Hematopoietic multipotent progenitor cell treated with erythropoietin and hydrocortisone succinate and interleukin-3 and kit ligand, for 8 days (in vitro differentiated cells): ENCODE results near the gene MAT2A.

Source experiments
- DNase-seq: peaks from one replicate; pipeline ENCODE4 v3.0.0-alpha.2; 2015

The MAT2A gene

GRCh38 chr2:85538507-85539360 is at the start of gene MAT2A:
MAT2A (plus strand) TSS chr2:85539168; CDS start chr2:85539288, 120 bp downstream.
- peak; percentile 89 for DNase-seq

- no peak for DNase-seq
Measured at GRCh38 chr2:85490861-85491755, 47.9 kb upstream of the MAT2A start.

DNA sequence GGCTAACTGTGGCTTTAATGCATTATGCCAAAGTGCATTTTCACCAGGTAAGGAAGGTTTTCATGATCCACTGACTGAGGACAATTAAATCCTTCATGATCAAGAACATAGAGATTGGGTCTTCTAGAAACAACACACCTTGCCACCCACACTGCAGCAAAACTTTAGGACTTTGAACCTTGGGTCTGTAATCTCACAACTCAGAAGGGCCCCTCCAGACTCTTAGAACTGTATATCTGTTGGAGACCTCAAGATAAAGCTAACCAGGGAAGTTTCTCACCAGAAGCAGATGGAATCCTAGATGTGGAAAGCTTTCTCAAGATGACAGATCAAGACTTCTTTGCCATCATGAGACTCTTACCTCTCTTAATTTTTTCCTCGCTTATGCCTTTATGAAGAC is 42.5 kb upstream of the MAT2A start:
- DNase-seq, result peak; percentile 22

DNA sequence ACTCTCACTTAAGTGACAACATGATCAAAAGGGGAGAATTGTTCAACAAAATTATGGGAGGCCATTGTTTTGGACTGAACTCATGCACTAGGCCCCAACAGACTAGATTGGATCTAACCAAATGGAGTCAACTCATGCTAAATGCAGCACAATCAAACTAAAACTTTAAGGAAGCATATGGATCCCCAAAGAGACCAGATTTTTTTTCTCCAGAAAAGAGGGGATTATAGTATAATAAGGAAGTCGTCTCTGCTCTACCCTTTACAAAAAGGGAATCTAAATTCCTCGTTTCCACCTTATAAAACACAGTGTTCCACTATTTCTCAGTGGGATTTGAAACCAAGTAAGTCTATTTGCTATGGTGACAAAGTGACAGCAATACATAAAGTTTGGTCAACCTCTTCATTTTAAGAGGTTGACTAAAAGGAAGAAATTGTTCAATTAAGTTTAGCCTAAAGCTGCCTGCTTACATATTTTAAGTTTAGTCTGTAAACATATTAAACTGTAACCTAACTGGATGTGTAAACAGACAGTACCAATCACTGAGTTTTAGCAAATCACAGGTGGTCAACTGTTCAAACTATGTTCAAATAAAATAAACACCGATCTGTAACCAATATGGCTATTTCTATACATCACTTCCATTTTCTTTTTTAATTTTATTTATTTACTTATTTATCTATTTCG is 40.9 kb upstream of the MAT2A start:
- DNase-seq, result no peak

DNA sequence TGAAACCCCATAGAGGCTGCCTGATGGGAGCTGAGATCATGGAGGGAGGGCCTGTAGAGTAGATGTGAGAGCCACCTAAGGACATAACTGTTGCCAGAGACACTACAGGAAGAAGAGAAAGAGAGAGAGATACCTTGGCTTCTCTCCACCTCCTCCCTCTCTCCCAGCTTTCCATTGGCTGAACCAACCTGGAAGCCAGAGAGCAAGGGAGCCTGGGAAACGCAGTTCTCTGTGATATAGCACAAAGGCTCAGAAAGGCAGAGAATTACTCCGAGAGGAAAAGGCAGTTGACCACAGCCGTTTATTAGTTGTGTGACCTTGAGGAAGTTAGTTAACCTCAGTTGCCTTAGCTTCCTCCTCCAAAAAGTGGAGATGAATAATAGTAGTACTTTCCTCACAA is 37.7 kb upstream of the MAT2A start:
- peak; percentile 89 for DNase-seq

- no peak for DNase-seq
Measured at GRCh38 chr2:85502720-85503119, 36.2 kb upstream of the MAT2A start.

GRCh38 chr2:85503168-85503850 is 35.7 kb upstream of the MAT2A start:
- peak; percentile 37 for DNase-seq

- peak; percentile 55 for DNase-seq
Measured at GRCh38 chr2:85503851-85504777, 34.9 kb upstream of the MAT2A start.

GRCh38 chr2:85504778-85505261 is 34.1 kb upstream of the MAT2A start:
- peak; percentile 79 for DNase-seq

- no peak for DNase-seq
Measured at GRCh38 chr2:85505551-85506238, 33.3 kb upstream of the MAT2A start.

DNA sequence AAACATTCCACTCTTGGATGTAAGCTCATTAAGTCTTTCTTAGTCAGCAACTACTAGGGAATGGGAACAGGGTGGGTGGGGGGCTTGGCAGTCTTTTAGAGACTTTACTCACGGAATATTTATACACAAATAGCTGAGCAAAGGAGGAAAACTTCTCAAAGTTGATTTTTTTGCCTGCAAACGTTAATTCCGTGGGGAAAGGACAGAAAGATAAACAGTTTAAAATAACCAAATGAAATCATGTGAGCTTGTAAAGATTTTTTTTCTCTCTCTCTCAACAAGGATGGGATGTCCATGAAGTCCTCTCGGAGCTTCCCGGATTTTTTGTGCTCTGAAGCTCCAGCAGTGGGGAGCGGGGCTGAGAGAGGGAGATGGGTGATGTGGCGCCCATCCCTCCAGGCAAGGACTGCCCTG is 32.2 kb upstream of the MAT2A start:
- no peak for DNase-seq

DNA sequence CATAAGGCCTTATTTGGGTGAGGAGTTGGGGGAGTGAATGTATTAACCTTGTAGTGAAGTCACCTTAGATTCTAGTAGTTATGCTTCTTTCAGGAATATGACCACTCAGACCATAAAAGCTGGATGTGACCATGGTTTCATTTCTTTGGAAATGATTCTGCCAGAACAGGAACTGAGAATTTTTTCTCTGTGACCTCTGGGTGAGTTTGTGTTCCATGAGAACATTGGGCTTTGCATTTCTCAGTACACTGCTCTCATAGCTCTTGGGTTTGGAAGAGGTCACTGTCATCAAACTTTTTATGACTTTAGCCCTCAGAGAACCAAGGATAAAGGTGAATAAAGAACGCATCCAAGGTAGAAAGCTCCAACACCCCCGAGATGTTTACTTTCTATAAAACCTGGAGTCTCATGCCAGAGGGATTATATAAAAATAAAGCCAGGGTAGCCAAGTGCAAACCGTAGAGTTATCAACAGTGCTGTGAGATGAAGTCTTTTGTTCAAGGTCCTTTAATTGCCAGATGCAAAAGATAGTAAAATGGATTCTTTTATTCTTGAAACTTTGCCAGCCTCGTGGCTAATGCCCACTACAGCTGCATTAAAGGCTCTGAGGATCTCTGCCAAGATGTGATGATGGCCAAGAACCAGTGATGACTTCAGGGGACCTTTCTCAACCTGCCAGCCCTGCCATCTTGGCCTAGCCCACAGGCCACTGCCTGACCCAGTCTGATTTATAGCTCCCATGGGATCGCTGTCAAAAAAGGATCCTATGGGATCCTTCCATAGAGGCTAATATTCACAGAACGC is 27.8 kb upstream of the MAT2A start:
- peak; percentile 31 for DNase-seq

- DNase-seq, result no peak
Measured at GRCh38 chr2:85514323-85514722, 24.6 kb upstream of the MAT2A start.

GRCh38 chr2:85516653-85517389 is 22.1 kb upstream of the MAT2A start:
- no peak for DNase-seq

- DNase-seq, result no peak
Measured at GRCh38 chr2:85522090-85522647, 16.8 kb upstream of the MAT2A start.

GRCh38 chr2:85523062-85523902 is 15.7 kb upstream of the MAT2A start:
- DNase-seq, result no peak

- DNase-seq, result no peak
Measured at GRCh38 chr2:85523903-85524335, 15.0 kb upstream of the MAT2A start.
